GM18517 (cell line): ENCODE measurements around the gene HADH.
"Not testable (repeated sequence)": the region's sequence is repeated elsewhere in the genome, so short reads cannot be mapped to it uniquely, and the experiment has no call there.

Experiments used
- ATAC-seq: cut with Tn5 transposase; IDR thresholded peaks from one replicate; pipeline ENCODE4 v1.9.1; 2021; ENCODE audit warnings: mild to moderate bottlenecking, moderate library complexity; ENCODE audit not compliant: unreplicated experiment

HADH gene

DNA sequence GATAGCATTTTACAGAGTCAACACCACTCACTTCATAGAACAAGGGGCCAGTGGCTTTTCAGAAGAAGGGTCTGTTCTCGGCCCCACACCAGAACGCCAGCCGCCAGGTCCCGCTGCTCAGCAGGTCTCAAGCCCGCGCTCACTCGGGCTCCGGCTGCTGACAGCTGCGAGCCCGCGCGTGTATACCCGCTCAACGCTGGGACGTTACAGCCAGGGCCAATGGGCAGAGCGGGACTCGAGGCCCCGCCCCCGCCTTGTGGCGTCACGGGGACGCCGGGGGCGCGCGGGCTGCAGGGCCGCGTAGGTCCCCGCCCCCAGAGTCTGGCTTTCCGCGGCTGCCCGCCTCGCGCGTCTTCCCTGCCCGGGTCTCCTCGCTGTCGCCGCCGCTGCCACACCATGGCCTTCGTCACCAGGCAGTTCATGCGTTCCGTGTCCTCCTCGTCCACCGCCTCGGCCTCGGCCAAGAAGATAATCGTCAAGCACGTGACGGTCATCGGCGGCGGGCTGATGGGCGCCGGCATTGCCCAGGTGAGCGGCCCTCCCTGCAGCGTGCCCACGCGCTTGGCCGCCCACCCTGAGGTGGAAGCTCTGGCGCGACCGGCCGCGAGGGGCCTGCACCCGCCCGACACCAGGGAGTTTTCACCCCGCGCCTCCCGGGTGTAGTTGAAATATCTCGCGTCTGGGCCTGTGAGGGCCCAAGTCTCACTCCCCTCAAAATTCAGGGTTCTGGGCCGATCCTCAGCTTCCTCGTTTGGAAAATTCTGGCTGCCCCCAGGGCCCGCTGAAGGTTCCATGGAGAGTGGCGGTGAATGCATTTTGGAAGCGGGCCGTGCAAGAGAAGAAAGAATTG, at the start of gene HADH:
TSS of gene HADH (plus strand) at position 353 of the 850 bp plus-strand sequence. CDS start at position 397, 44 bp downstream.
- peak; percentile 87 for ATAC-seq

- ATAC-seq, result no peak
These were observed 43.9 kb upstream of the HADH start for GRCh38 chr4:107945809-107946208.

- no peak for ATAC-seq
These were observed 38.7 kb upstream of the HADH start for GRCh38 chr4:107950746-107951540.

- no peak for ATAC-seq
These were observed 38.1 kb upstream of the HADH start for GRCh38 chr4:107951551-107951950.

DNA sequence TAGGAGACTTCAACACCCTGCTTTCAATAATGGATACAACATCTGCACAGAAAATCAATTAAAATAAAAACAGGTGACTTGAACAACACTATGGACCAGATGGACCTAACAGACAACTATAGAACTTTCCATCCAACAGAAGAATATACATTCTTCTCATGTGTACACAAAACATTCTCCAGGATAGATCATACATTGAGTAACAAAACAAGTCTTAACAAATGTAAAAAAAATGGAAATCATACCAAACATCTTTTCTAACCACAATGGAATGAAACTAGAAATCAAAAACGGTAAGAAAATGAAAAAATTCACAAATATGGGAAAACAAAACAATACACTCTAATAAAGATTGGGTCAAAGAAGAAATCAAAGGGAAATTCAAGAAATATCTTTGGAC, 33.7 kb upstream of the HADH start:
- ATAC-seq, result no peak

DNA sequence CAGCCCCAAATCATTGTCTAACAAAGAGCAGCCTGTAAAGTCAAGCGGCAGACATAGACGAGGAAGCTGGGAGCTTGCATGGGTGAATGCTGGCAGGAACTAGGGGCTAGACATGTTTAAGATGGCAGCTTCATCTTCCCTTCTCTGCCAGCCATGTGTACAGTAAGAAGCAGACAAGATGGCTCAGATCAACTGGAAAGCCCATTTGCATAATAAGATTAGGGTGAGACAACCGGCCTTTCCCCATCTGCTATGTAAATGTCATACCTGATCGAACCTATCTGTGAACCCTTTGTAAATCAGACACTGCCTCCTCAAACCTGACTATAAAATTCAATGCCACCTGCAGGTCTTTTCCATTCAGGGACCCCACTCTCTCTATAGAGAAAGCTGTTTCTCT, 22.8 kb upstream of the HADH start:
- ATAC-seq, result no peak

DNA sequence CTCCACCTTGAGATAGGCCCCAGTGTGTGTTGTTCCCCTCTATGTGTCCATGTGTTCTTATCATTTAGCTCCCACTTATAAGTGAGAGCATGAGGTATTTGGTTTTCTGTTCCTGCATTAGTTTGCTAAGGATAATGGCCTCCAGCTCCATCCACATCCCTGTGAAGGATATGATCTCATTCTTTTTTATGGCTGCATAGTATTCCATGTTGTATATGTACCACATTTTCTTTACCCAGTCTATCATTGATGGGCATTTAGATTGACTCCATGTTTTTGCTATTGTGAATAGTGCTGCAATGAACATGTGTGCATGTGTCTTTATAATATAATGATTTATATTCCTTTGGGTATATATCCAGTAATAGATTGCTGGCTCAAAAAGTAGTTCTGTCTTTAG, 22.2 kb upstream of the HADH start:
- not testable (repeated sequence) for ATAC-seq

DNA sequence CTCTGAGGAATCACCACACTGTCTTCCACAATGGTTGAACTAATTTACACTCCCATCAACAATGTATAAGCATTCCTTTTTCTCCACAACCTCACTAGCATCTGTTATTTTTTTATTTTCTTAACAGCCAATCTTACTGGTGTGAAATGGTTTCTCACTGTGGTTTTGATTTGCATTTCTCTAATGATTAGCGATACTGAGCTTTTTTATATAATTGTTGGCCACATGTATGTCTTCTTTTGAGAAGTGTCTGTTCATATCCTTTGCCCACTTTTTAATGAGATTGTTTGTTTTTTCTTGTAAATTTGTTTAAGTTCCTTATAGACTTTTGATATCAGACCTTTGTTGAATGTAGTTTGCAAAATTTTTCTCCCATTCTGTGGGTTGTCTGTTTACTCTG, 21.8 kb upstream of the HADH start:
- ATAC-seq, result not testable (repeated sequence)

DNA sequence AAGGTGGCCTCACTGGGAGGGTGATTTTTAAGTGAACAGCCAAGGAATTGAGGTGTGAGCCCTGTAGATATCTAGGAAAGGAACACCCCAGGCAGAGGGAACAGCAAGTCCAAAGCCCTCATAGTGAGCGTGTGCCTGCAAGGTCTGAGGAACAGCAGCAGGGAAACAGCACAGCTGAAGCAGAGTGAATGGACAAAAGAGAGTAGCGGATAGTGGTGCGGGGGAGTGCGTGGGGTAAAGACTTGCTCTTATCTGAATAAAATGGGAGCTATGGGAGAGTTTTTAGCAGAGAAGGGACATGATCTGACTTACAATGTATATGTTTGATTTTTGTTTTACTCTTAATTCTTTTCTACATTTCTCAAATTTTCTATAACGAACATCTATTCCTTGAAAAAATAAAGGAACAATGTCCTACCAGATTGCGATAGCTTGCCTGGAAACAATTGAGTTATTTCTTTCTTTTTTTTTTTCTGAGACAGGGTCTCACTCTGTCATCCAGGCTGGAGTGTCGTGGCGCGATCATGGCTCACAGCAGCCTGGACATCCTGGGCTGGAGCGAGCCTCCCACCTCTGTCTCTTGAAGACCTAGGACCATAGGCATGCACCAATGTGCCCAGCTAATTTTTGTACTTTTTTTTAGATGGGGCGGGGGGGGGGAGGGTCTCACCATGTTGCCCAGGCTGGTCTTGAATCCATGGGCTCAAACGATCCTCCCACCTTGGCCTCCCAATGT, 19.5 kb upstream of the HADH start:
- no peak for ATAC-seq

- ATAC-seq, result no peak
These were observed 17.1 kb upstream of the HADH start for GRCh38 chr4:107972605-107973004.

DNA sequence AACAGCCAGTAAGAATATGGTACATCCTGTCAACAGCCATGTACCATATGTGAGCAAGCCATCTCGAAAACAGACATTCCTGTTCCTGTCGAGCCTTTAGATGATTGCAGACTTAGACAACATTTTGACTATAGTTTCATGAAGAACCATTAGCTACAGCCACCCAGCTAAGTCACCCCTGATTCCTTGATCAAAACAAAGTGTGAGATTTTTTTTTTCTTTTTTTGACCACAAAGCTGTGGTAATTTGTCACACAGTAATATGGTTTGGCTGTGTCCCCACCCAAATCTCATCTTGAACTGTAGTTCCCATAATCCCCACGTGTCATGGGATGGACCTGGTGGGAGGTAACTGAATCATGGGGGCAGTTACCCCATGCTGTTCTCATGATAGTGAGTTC, 15.2 kb upstream of the HADH start:
- ATAC-seq, result no peak

- no peak for ATAC-seq
These were observed 12.2 kb upstream of the HADH start for GRCh38 chr4:107977482-107977881.

DNA sequence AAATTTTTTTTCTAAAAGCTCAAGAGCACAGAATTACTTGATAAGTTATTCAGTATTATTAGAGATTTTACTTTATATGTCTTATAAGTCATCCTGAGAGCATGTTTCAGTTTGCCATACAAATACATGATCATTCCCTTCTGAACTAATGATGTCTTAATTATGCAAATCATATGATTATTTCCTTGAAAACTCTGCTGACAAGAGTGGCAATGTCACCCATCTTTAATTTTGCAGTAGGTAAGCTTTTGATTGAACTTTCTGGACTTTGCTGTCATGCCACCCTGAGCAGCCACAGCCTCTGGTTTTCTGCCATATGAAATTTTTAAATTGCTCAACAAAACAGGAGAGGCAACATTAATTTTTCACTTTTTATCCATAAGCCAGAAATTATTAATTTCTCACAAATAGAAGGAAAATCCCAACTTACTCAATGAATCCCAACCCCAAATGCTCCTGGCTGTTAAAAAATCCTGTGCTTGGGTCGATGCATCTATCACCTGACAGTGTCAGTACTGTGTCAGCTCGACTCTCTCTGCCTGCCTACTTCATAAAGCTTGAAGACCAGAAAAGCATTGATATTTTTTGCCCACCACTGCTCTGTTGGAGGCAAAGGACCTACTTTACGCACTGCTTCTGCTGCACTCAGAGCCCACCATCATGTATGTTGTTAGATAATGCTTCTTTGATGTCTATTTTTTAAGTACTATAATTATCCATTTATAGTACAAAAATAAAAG, 11.6 kb upstream of the HADH start:
- no peak for ATAC-seq

DNA sequence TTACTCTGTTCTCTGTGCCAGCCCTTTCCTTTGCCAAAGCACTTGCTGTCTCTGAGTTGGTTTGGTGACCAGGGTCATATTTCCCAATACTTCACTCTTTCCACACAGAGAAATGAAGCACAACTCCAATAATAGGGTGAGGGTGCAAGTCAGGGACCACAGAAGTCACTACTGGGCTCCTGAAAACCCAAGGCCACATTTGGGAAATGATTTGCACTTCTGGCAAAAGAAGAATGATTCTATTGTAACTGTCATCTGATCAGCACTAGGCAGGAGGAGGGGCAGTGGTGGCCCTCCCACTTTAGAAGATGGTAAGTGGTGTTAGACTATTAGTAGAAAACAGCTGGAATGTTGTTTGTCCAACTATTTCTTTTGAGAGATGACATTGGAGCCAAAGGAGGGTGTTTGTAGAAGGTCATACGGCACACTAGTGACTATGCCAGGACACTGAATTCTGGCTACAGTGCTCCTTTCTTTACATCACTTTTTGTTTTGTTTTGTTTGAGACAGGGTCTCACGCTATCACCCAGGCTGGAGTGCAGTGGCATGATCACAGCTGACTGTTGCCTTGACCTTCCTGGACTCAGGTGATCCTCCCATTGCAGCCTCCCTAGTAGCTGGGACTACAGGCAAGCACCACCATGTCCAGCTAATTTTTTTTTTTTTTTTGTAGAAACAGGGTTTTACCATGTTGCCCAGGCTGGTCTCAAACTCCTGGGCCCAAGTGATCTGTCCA, 10.8 kb upstream of the HADH start:
- ATAC-seq, result no peak

- no peak for ATAC-seq
These were observed 1.6 kb upstream of the HADH start for GRCh38 chr4:107987916-107988762.

DNA sequence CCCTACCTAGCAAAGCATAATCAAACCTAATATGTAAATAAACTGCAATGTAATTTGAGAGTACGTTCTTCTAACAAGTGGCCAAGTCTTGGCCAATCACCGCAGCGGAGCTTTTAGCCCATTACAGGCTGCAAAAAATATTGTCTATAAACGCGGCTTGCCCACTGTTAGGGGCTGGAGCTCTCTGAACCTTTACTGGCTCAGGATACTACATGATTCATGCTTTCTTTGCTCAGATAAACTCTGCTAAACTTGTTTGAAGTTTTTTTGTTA, 990 bp upstream of the HADH start:
- ATAC-seq, result no peak

DNA sequence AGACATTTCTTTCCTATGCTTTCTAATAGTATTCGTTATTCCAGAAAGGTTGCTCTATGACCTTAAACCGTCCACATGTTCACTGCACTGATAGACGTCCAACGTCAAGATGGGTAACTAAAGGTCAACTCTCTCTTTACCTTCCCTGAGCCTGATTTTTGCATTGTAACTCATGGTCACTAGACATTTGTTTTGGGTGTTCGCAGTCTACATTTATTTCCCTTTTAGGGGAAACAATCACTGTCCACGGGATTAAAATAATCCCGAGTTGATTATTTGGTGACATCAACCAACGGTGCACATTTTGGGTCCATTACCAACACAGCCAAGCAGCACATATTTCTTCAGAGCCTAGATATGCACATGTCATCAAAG, 540 bp upstream of the HADH start:
- ATAC-seq, result peak; percentile 20

DNA sequence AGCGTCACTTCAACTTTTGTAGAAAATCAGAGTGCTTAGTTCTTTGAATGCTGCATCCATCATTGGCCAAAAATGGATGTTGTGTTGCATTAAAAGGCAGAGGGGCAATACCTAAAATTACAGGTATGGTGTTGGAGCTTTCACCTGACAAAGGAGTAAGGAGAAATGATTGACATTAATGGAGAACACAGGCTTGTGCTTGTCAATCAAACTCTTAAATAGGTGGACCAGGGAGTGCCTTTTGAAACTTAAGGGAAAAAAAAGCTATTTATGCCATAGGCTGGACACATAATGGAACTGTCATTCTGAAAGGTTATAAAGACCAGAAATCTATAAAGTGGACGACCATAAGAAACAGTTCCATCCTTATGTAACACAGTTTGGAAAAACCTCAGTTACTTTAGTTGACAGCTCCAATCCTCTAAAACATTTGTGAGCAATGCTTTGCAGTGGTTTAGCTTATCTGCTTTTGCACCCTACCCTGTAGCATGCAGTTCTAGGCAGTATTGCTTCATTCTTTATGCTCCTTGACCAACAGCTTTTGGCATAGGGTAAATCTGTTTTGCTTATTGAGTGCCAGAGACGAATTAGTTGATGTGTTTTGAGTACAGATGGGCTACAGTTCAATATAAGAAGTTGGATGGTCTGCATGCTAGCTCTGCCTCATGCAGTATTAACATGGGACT, 2.4 kb downstream of the HADH start:
- no peak for ATAC-seq

- ATAC-seq, result peak; percentile 32
These were observed 4.3 kb downstream of the HADH start for GRCh38 chr4:107993969-107994368.
